ENCODE results near the gene XRCC1. TPM values are rescaled to one million over a fixed set of nuclear protein-coding genes. Genes with fewer than 3 reads are reported as not detected.

Gene XRCC1
- total and polyA plus RNA-seq, 9 of the 15 experiments (the other 6 are each of a cell fraction or from before 2014, with no cell fraction given): 1.5 to 36.9 (median 24.9) TPM

DNA sequence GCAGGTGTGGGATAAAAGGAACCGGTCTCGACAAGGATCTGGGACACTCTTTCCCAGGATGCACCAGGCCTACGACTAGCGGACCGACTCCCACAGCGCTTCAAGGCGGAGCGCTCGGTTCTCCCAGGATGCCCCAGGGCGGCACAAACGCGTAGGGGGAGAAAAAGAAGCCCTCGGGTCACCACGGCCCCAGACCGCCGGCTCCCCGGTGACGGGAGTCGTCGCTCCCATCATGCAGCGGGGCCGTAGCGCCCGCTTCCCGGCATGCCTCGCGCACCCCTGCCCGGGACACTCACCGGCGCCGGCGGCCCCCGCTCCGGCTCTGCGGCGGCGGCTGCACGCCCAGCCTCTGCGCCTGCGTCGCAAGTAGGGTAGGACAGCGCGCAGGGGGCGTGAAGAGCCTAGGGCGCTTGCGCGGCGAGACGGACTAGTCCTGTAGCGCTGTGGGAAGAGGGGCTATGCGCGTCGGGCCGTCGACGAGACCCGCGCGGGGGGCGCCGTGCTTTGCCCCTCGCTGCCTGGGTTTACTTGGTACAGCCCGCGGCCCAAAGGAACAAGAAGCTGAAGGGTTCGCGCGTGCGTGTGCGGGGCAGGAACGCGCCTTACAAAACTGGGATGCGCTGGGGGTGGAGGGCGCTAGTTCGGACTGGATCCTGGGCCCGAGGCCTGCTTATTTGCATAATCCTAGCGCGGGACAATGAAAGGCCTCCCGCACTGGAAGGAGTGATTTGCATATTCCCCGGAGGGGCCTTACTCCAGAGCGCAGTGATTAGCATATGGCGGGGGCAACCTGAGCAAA is 44.1 kb upstream of the XRCC1 start, which contains the start of gene ZNF428 (continued):
- no peak for TF ChIP-seq ADNP (tag; IDR thresholded peaks at IDR 0.05)
- TF ChIP-seq KLF13 (tag; IDR thresholded peaks at IDR 0.05; ENCODE audit: borderline replicate concordance, low read depth): peak; percentile 74
- TF ChIP-seq ZNF263 (CRISPR knock-in tag; IDR thresholded peaks at IDR 0.05; ENCODE audit: borderline replicate concordance): peak; percentile 38; the same call in 1 of the 2 replicates
- TF ChIP-seq PHF20 (IDR thresholded peaks at IDR 0.05; ENCODE audit: partially characterized antibody): peak; percentile 34
- TF ChIP-seq, protein P1, sequence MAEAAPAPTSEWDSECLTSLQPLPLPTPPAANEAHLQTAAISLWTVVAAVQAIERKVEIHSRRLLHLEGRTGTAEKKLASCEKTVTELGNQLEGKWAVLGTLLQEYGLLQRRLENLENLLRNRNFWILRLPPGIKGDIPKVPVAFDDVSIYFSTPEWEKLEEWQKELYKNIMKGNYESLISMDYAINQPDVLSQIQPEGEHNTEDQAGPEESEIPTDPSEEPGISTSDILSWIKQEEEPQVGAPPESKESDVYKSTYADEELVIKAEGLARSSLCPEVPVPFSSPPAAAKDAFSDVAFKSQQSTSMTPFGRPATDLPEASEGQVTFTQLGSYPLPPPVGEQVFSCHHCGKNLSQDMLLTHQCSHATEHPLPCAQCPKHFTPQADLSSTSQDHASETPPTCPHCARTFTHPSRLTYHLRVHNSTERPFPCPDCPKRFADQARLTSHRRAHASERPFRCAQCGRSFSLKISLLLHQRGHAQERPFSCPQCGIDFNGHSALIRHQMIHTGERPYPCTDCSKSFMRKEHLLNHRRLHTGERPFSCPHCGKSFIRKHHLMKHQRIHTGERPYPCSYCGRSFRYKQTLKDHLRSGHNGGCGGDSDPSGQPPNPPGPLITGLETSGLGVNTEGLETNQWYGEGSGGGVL (CRISPR knock-in tag; IDR thresholded peaks at IDR 0.05): no peak
- TF ChIP-seq MYC (IDR thresholded peaks at IDR 0.05; ENCODE audit: low read depth, low read length): no peak
- TF ChIP-seq MYC (CRISPR knock-in tag; IDR thresholded peaks at IDR 0.05; ENCODE audit: borderline replicate concordance, low read depth): no peak
- peak; percentile 90 for TF ChIP-seq L3MBTL2 (IDR thresholded peaks at IDR 0.05)
- TF ChIP-seq, protein P2, sequence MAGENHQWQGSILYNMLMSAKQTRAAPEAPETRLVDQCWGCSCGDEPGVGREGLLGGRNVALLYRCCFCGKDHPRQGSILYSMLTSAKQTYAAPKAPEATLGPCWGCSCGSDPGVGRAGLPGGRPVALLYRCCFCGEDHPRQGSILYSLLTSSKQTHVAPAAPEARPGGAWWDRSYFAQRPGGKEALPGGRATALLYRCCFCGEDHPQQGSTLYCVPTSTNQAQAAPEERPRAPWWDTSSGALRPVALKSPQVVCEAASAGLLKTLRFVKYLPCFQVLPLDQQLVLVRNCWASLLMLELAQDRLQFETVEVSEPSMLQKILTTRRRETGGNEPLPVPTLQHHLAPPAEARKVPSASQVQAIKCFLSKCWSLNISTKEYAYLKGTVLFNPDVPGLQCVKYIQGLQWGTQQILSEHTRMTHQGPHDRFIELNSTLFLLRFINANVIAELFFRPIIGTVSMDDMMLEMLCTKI (IDR thresholded peaks at IDR 0.05; ENCODE audit: partially characterized antibody): no peak
- no peak for TF ChIP-seq WHSC1 (IDR thresholded peaks at IDR 0.05; ENCODE audit: low read length)
- TF ChIP-seq LARP7 (IDR thresholded peaks at IDR 0.05): no peak
- peak in 1 of 2 experiments; percentile 32; a peak in 1 of 4 replicates for TF ChIP-seq KDM4B (IDR thresholded peaks at IDR 0.05; ENCODE audit: borderline replicate concordance in 2 of 2, low read depth in 1 of 2)
- TF ChIP-seq, protein P3, sequence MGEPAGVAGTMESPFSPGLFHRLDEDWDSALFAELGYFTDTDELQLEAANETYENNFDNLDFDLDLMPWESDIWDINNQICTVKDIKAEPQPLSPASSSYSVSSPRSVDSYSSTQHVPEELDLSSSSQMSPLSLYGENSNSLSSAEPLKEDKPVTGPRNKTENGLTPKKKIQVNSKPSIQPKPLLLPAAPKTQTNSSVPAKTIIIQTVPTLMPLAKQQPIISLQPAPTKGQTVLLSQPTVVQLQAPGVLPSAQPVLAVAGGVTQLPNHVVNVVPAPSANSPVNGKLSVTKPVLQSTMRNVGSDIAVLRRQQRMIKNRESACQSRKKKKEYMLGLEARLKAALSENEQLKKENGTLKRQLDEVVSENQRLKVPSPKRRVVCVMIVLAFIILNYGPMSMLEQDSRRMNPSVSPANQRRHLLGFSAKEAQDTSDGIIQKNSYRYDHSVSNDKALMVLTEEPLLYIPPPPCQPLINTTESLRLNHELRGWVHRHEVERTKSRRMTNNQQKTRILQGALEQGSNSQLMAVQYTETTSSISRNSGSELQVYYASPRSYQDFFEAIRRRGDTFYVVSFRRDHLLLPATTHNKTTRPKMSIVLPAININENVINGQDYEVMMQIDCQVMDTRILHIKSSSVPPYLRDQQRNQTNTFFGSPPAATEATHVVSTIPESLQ (CRISPR knock-in tag; IDR thresholded peaks at IDR 0.05): no peak; the same call in 1 of the 2 replicates
- TF ChIP-seq ZNF41 (CRISPR knock-in tag; conservative IDR thresholded peaks at IDR 0.05): no peak
- TF ChIP-seq JUND (IDR thresholded peaks at IDR 0.05; ENCODE audit: borderline replicate concordance, low read depth, low read length): peak; percentile 1; the same call in 1 of the 2 replicates
- no peak for TF ChIP-seq JUND (tag; IDR thresholded peaks at IDR 0.05; ENCODE audit: borderline replicate concordance, low read depth, low read length)
- peak; percentile 11 for TF ChIP-seq POLR2AphosphoS5 (IDR thresholded peaks at IDR 0.05; ENCODE audit: control insufficient read depth, insufficient read depth, low read depth, low read length)
- peak; percentile 26; the same call in 1 of the 2 replicates for TF ChIP-seq THAP12 (CRISPR knock-in tag; IDR thresholded peaks at IDR 0.05)
- TF ChIP-seq ZNF197 (CRISPR knock-in tag; IDR thresholded peaks at IDR 0.05; ENCODE audit: low read depth): peak; percentile 68; the same call in 1 of the 2 replicates
- peak; percentile 46 for TF ChIP-seq EGR1 (conservative IDR thresholded peaks at IDR 0.05)
